HepG2 (cell line): ENCODE results near the gene CYTH2. TPM values are rescaled to one million over a fixed set of nuclear protein-coding genes. Genes with fewer than 3 reads are reported as not detected.

Experiments used
- ATAC-seq: fragments of 200-7000 bp; cut with Tn5 transposase; 3 replicates; pipeline ENCODE4 v1.9.1; 2020; ENCODE audit warnings: mild to moderate bottlenecking, moderate library complexity
- BruUV-seq: library from RNA; stranded (reverse); fragments of 400-500 nt; replicated peaks from 2 replicates; lab custom pipeline; 2021; lab: Mats Ljungman, UMichigan
- CTCF ChIA-PET: fragments of 300-600 bp; formaldehyde crosslinking; extraction: SDS; loops from one replicate; lab custom pipeline; 2021; ENCODE audit warnings: low total read pairs, inconsistent platforms, low intra/inter-chr PET ratio; lab: Yijun Ruan, JAX
- POLR2A ChIA-PET: fragments of 350-600 bp; sonication (Branson Sonifier 250); formaldehyde crosslinking; loops from one replicate; lab custom pipeline; 2020; ENCODE audit warnings: antibody characterized with exemption, inconsistent platforms; lab: Yijun Ruan, JAX
- DNase-seq: peaks from one replicate; pipeline ENCODE4 v3.0.0-alpha.2; 2015; ENCODE audit warnings: low spot score
- FAIRE-seq: peaks from 3 replicates; lab custom pipeline; 2011; peaks lifted over from hg19 to GRCh38; lab: Jason Lieb, UNC
- H2AFZ ChIP-seq: one replicate; pipeline ENCODE4 v1.6.1; 2011; ENCODE audit warnings: low read length, inconsistent platforms
- H3K27ac ChIP-seq: fragments of 300-600 bp; 3 replicates; pipeline ENCODE4 v1.8.0; 2011; ENCODE audit warnings: mixed run types, mild to moderate bottlenecking, mixed read lengths, low read length, inconsistent platforms; ENCODE audit not compliant: insufficient read depth; ENCODE audit errors: extremely low read length
- H3K27me3 ChIP-seq, 2 experiments: fragments of 200-600 bp in 1 of 2; 2 replicates in 1 of 2; 3 replicates in 1 of 2; pipeline versions ENCODE4 v1.6.0 to v1.8.0; 2011; ENCODE audit warnings: low read length in 2 of 2, mild to moderate bottlenecking in 2 of 2, moderate library complexity in 2 of 2, inconsistent platforms in 1 of 2; ENCODE audit not compliant: insufficient read depth in 2 of 2, control insufficient read depth in 1 of 2
- H3K36me3 ChIP-seq, 2 experiments: fragments of 200-600 bp in 1 of 2; replicated peaks in 1 of 2; 2 replicates in 1 of 2; 3 replicates in 1 of 2; pipeline versions ENCODE4 v1.5.1 to v1.8.0; 2011; ENCODE audit warnings: low read length in 2 of 2, inconsistent platforms in 1 of 2; ENCODE audit not compliant: insufficient read depth in 2 of 2, control insufficient read depth in 1 of 2
- H3K4me1 ChIP-seq: 2 replicates; pipeline ENCODE4 v1.5.1; 2012; ENCODE audit warnings: low read length, inconsistent platforms; ENCODE audit not compliant: insufficient read depth
- H3K4me2 ChIP-seq: 2 replicates; pipeline ENCODE4 v1.6.0; 2011; ENCODE audit warnings: low read depth, low read length, inconsistent platforms
- H3K4me3 ChIP-seq, 3 experiments: fragments of 200-600 bp in 1 of 3; sonication (generic), shearing (Covaris generic) in 1 of 3; replicated peaks in 1 of 3; 2 replicates each; pipeline ENCODE4 v1.5.1; 2011 to 2016; ENCODE audit warnings: low read length in 3 of 3, inconsistent platforms in 2 of 3, low read depth in 2 of 3, mild to moderate bottlenecking in 2 of 3, control low read depth in 1 of 3, mixed read lengths in 1 of 3; ENCODE audit not compliant: insufficient read depth in 1 of 3
- H3K79me2 ChIP-seq: one replicate; pipeline ENCODE4 v1.6.1; 2011; ENCODE audit warnings: low read length, inconsistent platforms; ENCODE audit not compliant: insufficient read depth
- H3K9ac ChIP-seq: 2 replicates; pipeline ENCODE4 v1.6.0; 2011; ENCODE audit warnings: mild to moderate bottlenecking, low read depth, low read length, inconsistent platforms; ENCODE audit not compliant: insufficient read depth
- H3K9me3 ChIP-seq: 2 replicates; pipeline ENCODE4 v1.5.1; 2012; ENCODE audit warnings: mild to moderate bottlenecking, low read length
- H4K20me1 ChIP-seq: 2 replicates; pipeline ENCODE4 v1.6.0; 2011; ENCODE audit warnings: inconsistent platforms, mild to moderate bottlenecking, low read length, moderate library complexity; ENCODE audit not compliant: insufficient read depth
- ATF7 ChIP-seq, 2 experiments: fragments of 450-650 bp in 1 of 2; sonication (generic) in 1 of 2; formaldehyde crosslinking in 1 of 2; IDR thresholded peaks; 2 replicates each; pipeline versions ENCODE4 v1.4.0 to v1.6.1; 2016 to 2020; ENCODE audit warnings: antibody characterized with exemption in 1 of 2, mild to moderate bottlenecking in 1 of 2, missing genetic modification reagents in 1 of 2
- ESRRA ChIP-seq: sonication (generic); formaldehyde crosslinking; IDR thresholded peaks from 2 replicates; pipeline ENCODE4 v1.5.1; 2020; ENCODE audit warnings: mild to moderate bottlenecking, low read depth, missing genetic modification reagents
- GMEB2 ChIP-seq: IDR thresholded peaks from 2 replicates; pipeline ENCODE4 v1.6.1; 2016; ENCODE audit warnings: missing biosample characterization, missing genetic modification reagents, low read depth
- HDAC6 ChIP-seq: fragments of 200-600 bp; sonication (generic); IDR thresholded peaks from 2 replicates; pipeline ENCODE4 v1.7.0; 2017; ENCODE audit warnings: mild to moderate bottlenecking, antibody characterized with exemption, low read length, low read depth
- HNRNPH1 ChIP-seq: fragments of 200-400 bp; formaldehyde crosslinking; optimal IDR thresholded peaks from 2 replicates; pipeline ENCODE3; 2017; ENCODE audit warnings: mild to moderate bottlenecking, low read depth, low read length
- JUNB ChIP-seq: sonication (generic); formaldehyde crosslinking; IDR thresholded peaks from 2 replicates; pipeline ENCODE4 v1.8.0; 2022; ENCODE audit warnings: missing genetic modification reagents, mild to moderate bottlenecking, borderline replicate concordance
- MNT ChIP-seq: fragments of 450-650 bp; IDR thresholded peaks from 2 replicates; pipeline ENCODE4 v1.6.1; 2016
- RFXANK ChIP-seq: IDR thresholded peaks from 2 replicates; pipeline ENCODE4 v1.6.1; 2016
- U2AF1 ChIP-seq: fragments of 200-400 bp; formaldehyde crosslinking; optimal IDR thresholded peaks from 2 replicates; pipeline ENCODE3; 2017; ENCODE audit warnings: mild to moderate bottlenecking, low read depth, low read length
- ZNF138 ChIP-seq: sonication (generic); formaldehyde crosslinking; IDR thresholded peaks from 2 replicates; pipeline ENCODE4 v1.5.0; 2020; ENCODE audit warnings: mild to moderate bottlenecking, low read depth, missing genetic modification reagents
- ZNF570 ChIP-seq: sonication (generic); formaldehyde crosslinking; IDR thresholded peaks from 2 replicates; pipeline ENCODE4 v1.4.0; 2020; ENCODE audit warnings: mild to moderate bottlenecking, missing genetic modification reagents, borderline replicate concordance
- ZNF646 ChIP-seq: sonication (generic); formaldehyde crosslinking; IDR thresholded peaks from 2 replicates; pipeline ENCODE4 v1.9.0; 2021; ENCODE audit warnings: mild to moderate bottlenecking, missing genetic modification reagents
- WGBS: methylation state at CpG from one replicate; pipeline ENCODE4 v1.1.6; 2017; ENCODE audit warnings: low lambda C conversion rate; 5-methylcytosine and 5-hydroxymethylcytosine counted together
- in situ Hi-C: cut with HindIII; loops from 2 replicates; pipeline ENCODE4 v1.10.0; 2017; ENCODE audit warnings: low pct_unique_long_range_greater_than_20kb; ENCODE audit not compliant: extremely low pct_ligation_motif_present
- intact Hi-C: fragments of 100-400 bp; cut with micrococcal nuclease; formaldehyde crosslinking; loops from one replicate; pipeline ENCODE4 v1.10.0; 2022; ENCODE audit not compliant: unreplicated experiment
- polyA plus RNA-seq, 8 experiments: library from polyadenylated mRNA; depleted of rRNA in 3 of 8; stranded (reverse) in 7 of 8; unstranded in 1 of 8; fragments of >200 nt; fragmentation: Illumina TruSeq in 4 of 8; extraction: Trizol in 4 of 8; gene quantifications; 2 replicates each; pipeline versions ENCODE4 v1.2.1 to v1.2.3, GENCODE V29; 2011 to 2016; ENCODE audit warnings: low read depth in 4 of 8, missing spikeins in 1 of 8, mixed read lengths in 1 of 8; ENCODE audit not compliant: insufficient read depth in 1 of 8
- total RNA-seq, 5 experiments: library from RNA; depleted of rRNA; stranded (reverse); fragments of >200 nt; fragmentation: Illumina TruSeq; extraction: Trizol; gene quantifications; 2 replicates each; pipeline ENCODE4 v1.2.3, GENCODE V29; 2016; ENCODE audit warnings: low read depth in 1 of 5

The CYTH2 gene
- total and polyA plus RNA-seq, 2 of the 13 experiments (the other 11 are each of a cell fraction or from before 2014, with no cell fraction given) = 16.5 to 39.3 TPM

- in situ Hi-C loops = no loop called here
- Histone ChIP-seq H3K4me1 (peaks cover 8% of the 10 kb centered on the region; the same call in 1 of the 2 replicates), H4K20me1 (no peaks in the 10 kb centered on the region), H3K36me3 (peaks cover 6 to 10% of the 10 kb centered on the region in 2 experiments; a peak in 4 of 5 replicates), H3K9me3 (no peaks in the 10 kb centered on the region), H3K9ac (no peak overlapping the region), H2AFZ (no peak overlapping the region), H3K27ac (no peak overlapping the region), H3K4me3 (no peak overlapping the region), H3K4me2 (no peak overlapping the region), H3K27me3 (no peaks in the 10 kb centered on the region), H3K79me2 (no peaks in the 10 kb centered on the region)
- intact Hi-C loops = no loop called here
- POLR2A ChIA-PET = no interaction called here
- TSS peak; percentile 23 for BruUV-seq
- CTCF ChIA-PET = no interaction called here
- ATAC-seq (no peak; the same call in 2 of the 3 replicates), FAIRE-seq (no peak), DNase-seq (no peak)
- 95% methylated on average over 52 of the region's 52 CpGs for WGBS
- TF ChIP-seq U2AF1 (no peak), JUNB (CRISPR knock-in tag) (no peak), ZNF570 (CRISPR knock-in tag) (no peak), GMEB2 (CRISPR knock-in tag) (no peak), ESRRA (no peak), RFXANK (no peak), HNRNPH1 (no peak), MNT (no peak), ZNF646 (no peak), ATF7 (IDR thresholded peaks at IDR 0.05) (no peak), ATF7 (CRISPR knock-in tag; IDR thresholded peaks at IDR 0.05) (no peak), HDAC6 (no peak), ZNF138 (CRISPR knock-in tag) (no peak)
Measured at GRCh38 chr19:48480558-48481500, 11.7 kb downstream of the CYTH2 start.
